Activated T-cell treated with anti-CD3 and anti-CD28 coated beads, Interleukin-2, amount 50 U/mL, for 72 hours (primary cell): ENCODE results near the gene GNAI3. TPM values are rescaled to one million over a fixed set of nuclear protein-coding genes. Genes with fewer than 3 reads are reported as not detected.

ENCODE experiments used
- total RNA-seq, 2 donors: library from RNA; stranded (reverse); gene quantifications; one replicate each; pipeline ENCODE4 v1.2.3, GENCODE V29; 2022

Gene GNAI3
- total RNA-seq, 2 donors from 2014 or later = 8.9 to 10.1 TPM

Other genes with a start within 250 kb of the GNAI3 start
- gene MYBPHL, start 241.6 kb upstream of the GNAI3 start, total RNA-seq = not detected
- 1 to 10 TPM; 1.4 to 4.8 TPM for gene SORT1, start 150.7 kb upstream of the GNAI3 start, total RNA-seq
- gene PSMA5, start 122.2 kb upstream of the GNAI3 start, total RNA-seq = 100 to 1,000 TPM; 169 to 179 TPM
- gene SYPL2, start 82.1 kb upstream of the GNAI3 start, total RNA-seq = under 1 TPM; 0.10 to 0.37 TPM
- gene ATXN7L2, start 64.7 kb upstream of the GNAI3 start, total RNA-seq = 10 to 100 TPM; 11.9 to 13.3 TPM
- gene CYB561D1, start 54.5 kb upstream of the GNAI3 start, total RNA-seq = 10 to 100 TPM; 15.8 to 16.5 TPM
- 1 to 10 TPM; 2.1 to 2.6 TPM for gene AMIGO1, start 38.9 kb upstream of the GNAI3 start, total RNA-seq
- not detected for gene GPR61, start 8.7 kb upstream of the GNAI3 start, total RNA-seq
- gene GNAT2, start 71.0 kb downstream of the GNAI3 start, total RNA-seq = under 1 TPM; 0.17 to 0.23 TPM
- gene AMPD2, start 71.2 kb downstream of the GNAI3 start, total RNA-seq = 10 to 100 TPM; 64.0 to 79.2 TPM
- 10 to 100 TPM; 23.5 to 31.1 TPM for gene GSTM4, start 107.5 kb downstream of the GNAI3 start, total RNA-seq
- 10 to 100 TPM; 40.2 to 41.9 TPM for gene GSTM2, start 119.4 kb downstream of the GNAI3 start, total RNA-seq
- gene GSTM1, start 139.2 kb downstream of the GNAI3 start, total RNA-seq = 10 to 100 TPM; 37.2 to 60.6 TPM
- 1 to 10 TPM in 1 of 2 donors, under 1 TPM in 1; 0.81 to 1.0 TPM for gene GSTM5, start 163.6 kb downstream of the GNAI3 start, total RNA-seq
- gene GSTM3, start 192.4 kb downstream of the GNAI3 start, total RNA-seq = 10 to 100 TPM in 1 of 2 donors, 1 to 10 TPM in 1; 8.1 to 13.3 TPM
- gene EPS8L3, start 215.3 kb downstream of the GNAI3 start, total RNA-seq = not detected